PC-3 (cell line): ENCODE data around the gene IP6K3.

ENCODE experiments used
- CTCF ChIP-seq: fragments of 300-600 bp; sonication (generic); conservative IDR thresholded peaks from 2 replicates; pipeline ENCODE4 v1.5.1; 2017; ENCODE audit warnings: antibody characterized with exemption, low read depth, mild to moderate bottlenecking, low read length
- EZH2 ChIP-seq: fragments of 300-600 bp; sonication (generic); IDR thresholded peaks from one replicate; pipeline ENCODE4 v1.6.1; 2017; ENCODE audit warnings: antibody characterized with exemption, mild to moderate bottlenecking, low read length; ENCODE audit not compliant: unreplicated experiment
- EZH2phosphoT487 ChIP-seq: fragments of 300-600 bp; sonication (generic); IDR thresholded peaks from 2 replicates; pipeline ENCODE4 v1.6.1; 2018; ENCODE audit warnings: mild to moderate bottlenecking, antibody characterized with exemption, low read length, borderline replicate concordance

- TF ChIP-seq CTCF, result no peak
- no peak for TF ChIP-seq EZH2
- no peak for TF ChIP-seq EZH2phosphoT487
Observed at GRCh38 chr6:33738153-33738552, 8.6 kb downstream of the IP6K3 start.
